Stimulated activated naive B cell treated with anti-CD40 and anti-IgM and Interleukin-4, amounts not matched to agents 10 μg/mL and 1 μg/mL and 100 μg/mL, for 72 hours (primary cell): ENCODE measurements around the gene ACAN.

ENCODE experiments used
- ATAC-seq, 2 donors: fragments of 150-1000 bp; cut with Tn5 transposase; replicated peaks; 2 replicates each; pipeline ENCODE4 v1.10.0; 2021; ENCODE audit warnings: moderate library complexity in 1 of 2
- DNase-seq: peaks from one replicate; pipeline ENCODE4 v3.0.0; 2021
- H3K27ac Mint-ChIP-seq: one replicate; pipeline ENCODE4 v1.8.0; 2022; ENCODE audit warnings: mild to moderate bottlenecking, mixed read lengths
- H3K27me3 Mint-ChIP-seq, 2 donors: one replicate each; pipeline ENCODE4 v1.8.0; 2022; ENCODE audit warnings: mixed read lengths in 2 of 2
- H3K36me3 Mint-ChIP-seq, 2 donors: one replicate each; pipeline ENCODE4 v1.8.0; 2022; ENCODE audit warnings: mixed read lengths in 2 of 2, mild to moderate bottlenecking in 1 of 2
- H3K4me1 Mint-ChIP-seq, 2 donors: one replicate each; pipeline ENCODE4 v1.8.0; 2022; ENCODE audit warnings: mixed read lengths in 2 of 2, mild to moderate bottlenecking in 1 of 2
- H3K4me3 Mint-ChIP-seq, 2 donors: one replicate each; pipeline ENCODE4 v1.8.0; 2022; ENCODE audit warnings: mild to moderate bottlenecking in 2 of 2, mixed read lengths in 2 of 2, moderate library complexity in 1 of 2
- H3K9me3 Mint-ChIP-seq, 2 donors: one replicate each; pipeline ENCODE4 v1.8.0; 2022; ENCODE audit warnings: mixed read lengths in 2 of 2, mild to moderate bottlenecking in 1 of 2

The ACAN gene

DNA sequence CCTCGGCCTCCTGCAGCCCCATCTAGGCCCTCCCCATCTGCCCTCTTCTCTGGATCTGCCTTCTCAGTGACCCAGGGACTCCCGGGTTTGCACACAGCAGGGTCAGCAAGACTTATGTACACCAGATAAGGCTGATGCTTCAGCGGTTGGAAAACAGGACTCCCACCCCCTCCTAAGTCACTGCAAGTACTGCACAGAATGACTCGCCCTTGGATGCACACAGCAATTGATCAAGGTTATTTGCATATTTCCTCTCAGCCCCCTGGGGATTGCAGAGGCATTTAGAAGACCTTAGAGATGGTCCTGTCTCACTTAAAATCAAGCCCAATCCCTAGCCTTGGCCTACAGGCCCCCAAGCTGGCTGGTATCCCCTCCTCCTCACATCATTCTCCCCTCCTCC lies 8.9 kb downstream of the ACAN start:
- H3K4me1 Mint-ChIP-seq, result peaks cover 14 to 19% of the 10 kb centered on the region in 2 donors
- H3K9me3 Mint-ChIP-seq, result no peaks in the 10 kb centered on the region
- H3K27me3 Mint-ChIP-seq, result peaks cover 52 to 63% of the 10 kb centered on the region in 2 donors
- H3K36me3 Mint-ChIP-seq, result no peaks in the 10 kb centered on the region
- no peak overlapping the region for H3K4me3 Mint-ChIP-seq
- peak overlapping the region; percentile 28 for H3K27ac Mint-ChIP-seq
- ATAC-seq (peak; percentile 83 to 87), DNase-seq (peak; percentile 9)

- DNase-seq, result no peak
- peaks cover 14 to 19% of the 10 kb centered on the region in 2 donors for H3K4me1 Mint-ChIP-seq
Measured at GRCh38 chr15:88813960-88814359, 10.7 kb downstream of the ACAN start.

DNA sequence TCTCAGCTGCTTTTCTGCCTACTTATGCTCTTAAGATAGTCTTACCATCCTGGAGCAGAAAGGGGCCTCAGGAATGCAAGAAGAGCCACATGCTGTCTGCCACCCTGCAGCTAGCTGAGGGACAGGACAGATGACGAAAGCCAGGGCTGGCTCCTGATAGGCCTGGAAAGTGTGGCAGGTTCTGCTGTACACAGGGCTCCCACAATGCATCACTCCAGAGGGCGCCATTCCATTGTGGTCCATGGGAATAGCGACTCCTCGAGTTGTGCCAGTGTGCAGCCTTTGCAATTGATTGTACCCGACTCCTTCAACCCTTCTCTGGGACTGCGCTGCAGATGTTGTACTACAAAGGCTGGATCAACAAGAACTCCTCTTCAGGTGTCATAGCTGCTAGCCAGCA lies 11.2 kb downstream of the ACAN start:
- Mint-ChIP-seq H3K27me3 (peaks cover 35 to 51% of the 10 kb centered on the region in 2 donors), H3K4me3 (no peak overlapping the region)
- no peak for ATAC-seq

More at GRCh38 chr15:88813960-88814359, 10.7 kb downstream of the ACAN start:
- Mint-ChIP-seq H3K9me3 (no peaks in the 10 kb centered on the region), H3K27me3 (peaks cover 35 to 51% of the 10 kb centered on the region in 2 donors), H3K4me3 (no peak overlapping the region), H3K27ac (no peak overlapping the region), H3K36me3 (no peaks in the 10 kb centered on the region)
- no peak for ATAC-seq

GRCh38 chr15:88818920-88819319 lies 15.7 kb downstream of the ACAN start:
- Mint-ChIP-seq H3K36me3 (no peaks in the 10 kb centered on the region), H3K4me1 (no peaks in the 10 kb centered on the region), H3K9me3 (peaks cover 0 to 1% of the 10 kb centered on the region in 2 donors), H3K27me3 (peaks cover 17 to 37% of the 10 kb centered on the region in 2 donors), H3K4me3 (no peak overlapping the region), H3K27ac (no peak overlapping the region)
- ATAC-seq (no peak), DNase-seq (no peak)

More for the DNA sequence above, 11.2 kb downstream of the ACAN start:
- DNase-seq, result no peak
- Mint-ChIP-seq H3K4me1 (peaks cover 14 to 19% of the 10 kb centered on the region in 2 donors), H3K36me3 (no peaks in the 10 kb centered on the region), H3K9me3 (no peaks in the 10 kb centered on the region), H3K27ac (no peak overlapping the region)

- ATAC-seq (no peak), DNase-seq (no peak)
- H3K27ac Mint-ChIP-seq, result no peak overlapping the region
- no peak overlapping the region for H3K4me3 Mint-ChIP-seq
- no peaks in the 10 kb centered on the region for H3K36me3 Mint-ChIP-seq
- H3K4me1 Mint-ChIP-seq, result no peaks in the 10 kb centered on the region
- H3K9me3 Mint-ChIP-seq, result peaks cover 0 to 1% of the 10 kb centered on the region in 2 donors
- peaks cover 17 to 24% of the 10 kb centered on the region in 2 donors for H3K27me3 Mint-ChIP-seq
Measured at GRCh38 chr15:88821993-88822392, 18.8 kb downstream of the ACAN start.

- H3K36me3 Mint-ChIP-seq, result no peaks in the 10 kb centered on the region
- H3K27ac Mint-ChIP-seq, result no peak overlapping the region
- H3K27me3 Mint-ChIP-seq, result peaks cover 5 to 6% of the 10 kb centered on the region in 2 donors
- H3K4me3 Mint-ChIP-seq, result no peak overlapping the region
- no peaks in the 10 kb centered on the region for H3K4me1 Mint-ChIP-seq
- no peaks in the 10 kb centered on the region for H3K9me3 Mint-ChIP-seq
- no peak for DNase-seq
- ATAC-seq, result no peak
Measured at GRCh38 chr15:88828791-88829190, 25.6 kb downstream of the ACAN start.

GRCh38 chr15:88830016-88830415 lies 26.8 kb downstream of the ACAN start:
- Mint-ChIP-seq H3K4me1 (peaks cover 3 to 7% of the 10 kb centered on the region in 2 donors), H3K27me3 (peaks cover 0 to 5% of the 10 kb centered on the region in 2 donors), H3K4me3 (no peak overlapping the region), H3K9me3 (no peaks in the 10 kb centered on the region), H3K27ac (no peak overlapping the region), H3K36me3 (no peaks in the 10 kb centered on the region)
- ATAC-seq (no peak), DNase-seq (no peak)

DNA sequence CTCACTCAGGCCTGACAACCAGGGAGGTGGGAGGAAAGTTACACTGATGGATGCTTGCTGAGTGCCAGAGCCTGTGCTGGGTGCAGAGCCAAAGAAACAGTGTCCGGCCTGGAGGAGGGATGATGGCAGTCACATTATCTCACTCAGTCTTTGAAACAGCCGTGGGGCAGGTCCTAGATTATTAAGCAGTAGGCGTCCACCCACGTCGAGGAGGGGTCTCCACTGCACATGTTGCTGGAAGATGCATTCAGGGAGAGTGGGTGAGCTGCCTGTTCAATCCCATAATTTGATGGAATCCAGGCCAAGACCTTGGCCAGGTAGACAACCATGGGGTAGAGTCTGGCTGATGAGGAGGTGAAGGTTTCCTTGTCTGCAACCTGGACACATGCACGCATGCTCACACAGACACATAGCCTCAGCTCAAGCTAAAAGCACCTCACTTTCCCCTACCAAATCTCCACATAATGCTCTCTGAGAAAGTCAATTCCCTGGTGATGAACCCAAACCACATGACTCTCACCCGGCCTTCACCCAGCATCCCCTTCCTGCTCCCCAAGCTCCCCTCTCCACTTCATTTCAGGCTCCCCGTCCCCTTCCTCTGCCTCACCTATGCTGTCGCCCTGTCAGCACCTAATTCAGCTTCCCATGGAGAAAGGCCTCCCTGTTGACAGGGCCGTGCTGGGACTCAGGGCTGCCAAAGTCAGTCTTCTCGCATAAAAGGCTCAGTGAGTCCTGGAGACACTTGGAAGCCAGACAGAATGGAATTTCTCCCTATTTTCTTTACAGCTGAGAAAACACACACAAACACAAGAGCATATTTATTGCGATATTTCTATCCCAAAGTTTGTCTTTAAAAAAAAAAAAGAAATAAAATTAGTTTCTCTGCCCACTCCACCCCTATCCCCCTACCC lies 29.8 kb downstream of the ACAN start:
- Mint-ChIP-seq H3K4me3 (no peak overlapping the region), H3K9me3 (no peaks in the 10 kb centered on the region), H3K27ac (no peak overlapping the region), H3K36me3 (no peaks in the 10 kb centered on the region), H3K27me3 (no peaks in the 10 kb centered on the region), H3K4me1 (peaks cover 3 to 7% of the 10 kb centered on the region in 2 donors)
- ATAC-seq (no peak), DNase-seq (no peak)

DNA sequence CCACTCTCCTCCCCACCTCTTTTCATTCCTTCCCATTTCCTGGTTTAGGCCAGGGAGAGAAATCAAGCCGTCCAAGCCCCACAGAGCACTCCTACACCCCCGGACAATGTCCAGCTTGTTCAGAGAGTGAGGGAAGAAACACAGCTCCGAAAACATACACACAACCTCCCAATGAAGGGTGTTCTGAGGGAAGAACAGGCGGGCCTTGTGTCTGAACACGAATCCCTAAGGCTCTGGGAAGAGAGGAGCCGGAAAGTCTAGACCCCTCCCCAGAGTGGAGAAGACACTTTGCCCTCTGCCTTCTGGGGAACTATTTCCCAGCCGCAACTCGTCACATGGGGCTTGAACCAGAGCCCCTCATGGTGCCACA lies 30.5 kb downstream of the ACAN start:
- Mint-ChIP-seq H3K27me3 (no peaks in the 10 kb centered on the region), H3K4me1 (peaks cover 3 to 7% of the 10 kb centered on the region in 2 donors), H3K4me3 (no peak overlapping the region), H3K27ac (no peak overlapping the region), H3K36me3 (no peaks in the 10 kb centered on the region), H3K9me3 (no peaks in the 10 kb centered on the region)
- ATAC-seq (no peak), DNase-seq (no peak)

GRCh38 chr15:88834211-88834812 lies 31.1 kb downstream of the ACAN start:
- Mint-ChIP-seq H3K27me3 (peaks cover 3 to 4% of the 10 kb centered on the region in 2 donors), H3K4me3 (no peak overlapping the region)
- peak; percentile 66 for ATAC-seq

GRCh38 chr15:88835119-88835518 lies 31.9 kb downstream of the ACAN start:
- DNase-seq (no peak), ATAC-seq (no peak)
- Mint-ChIP-seq H3K36me3 (no peaks in the 10 kb centered on the region), H3K9me3 (no peaks in the 10 kb centered on the region), H3K27ac (no peak overlapping the region), H3K4me1 (peaks cover 3 to 7% of the 10 kb centered on the region in 2 donors), H3K4me3 (no peak overlapping the region), H3K27me3 (peaks cover 5 to 8% of the 10 kb centered on the region in 2 donors)

More at GRCh38 chr15:88834211-88834812, 31.1 kb downstream of the ACAN start:
- no peak for DNase-seq
- no peaks in the 10 kb centered on the region for H3K36me3 Mint-ChIP-seq
- H3K27ac Mint-ChIP-seq, result no peak overlapping the region
- H3K9me3 Mint-ChIP-seq, result no peaks in the 10 kb centered on the region
- peaks cover 3 to 7% of the 10 kb centered on the region in 2 donors for H3K4me1 Mint-ChIP-seq

DNA sequence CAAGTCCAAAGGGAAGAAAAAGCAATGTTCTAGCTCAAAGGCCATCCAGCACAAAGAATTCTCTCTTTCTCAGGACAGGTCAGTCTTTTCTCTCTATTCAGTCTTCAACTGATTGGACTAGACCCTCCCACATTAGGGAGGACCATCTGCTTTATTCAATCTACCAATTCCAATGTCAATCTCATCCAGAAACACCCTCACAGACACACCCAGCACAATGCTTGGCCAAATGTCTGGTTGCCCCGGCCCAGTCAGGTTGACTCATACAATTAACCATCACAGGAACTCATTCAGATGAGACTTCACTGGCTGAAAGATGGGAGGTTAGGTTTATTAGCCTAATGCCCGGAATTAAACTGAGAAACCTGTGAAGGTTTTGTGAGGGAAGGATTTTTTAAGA lies 32.4 kb downstream of the ACAN start:
- Mint-ChIP-seq H3K36me3 (no peaks in the 10 kb centered on the region), H3K4me1 (peaks cover 3 to 7% of the 10 kb centered on the region in 2 donors), H3K27me3 (peaks cover 5 to 8% of the 10 kb centered on the region in 2 donors), H3K4me3 (no peak overlapping the region), H3K9me3 (no peaks in the 10 kb centered on the region), H3K27ac (no peak overlapping the region)
- DNase-seq, result no peak
- no peak for ATAC-seq

DNA sequence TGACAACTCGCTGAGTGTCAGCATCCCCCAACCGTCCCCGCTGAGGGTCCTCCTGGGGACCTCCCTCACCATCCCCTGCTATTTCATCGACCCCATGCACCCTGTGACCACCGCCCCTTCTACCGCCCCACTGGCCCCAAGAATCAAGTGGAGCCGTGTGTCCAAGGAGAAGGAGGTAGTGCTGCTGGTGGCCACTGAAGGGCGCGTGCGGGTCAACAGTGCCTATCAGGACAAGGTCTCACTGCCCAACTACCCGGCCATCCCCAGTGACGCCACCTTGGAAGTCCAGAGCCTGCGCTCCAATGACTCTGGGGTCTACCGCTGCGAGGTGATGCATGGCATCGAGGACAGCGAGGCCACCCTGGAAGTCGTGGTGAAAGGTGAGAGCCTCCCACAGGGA lies 35.4 kb downstream of the ACAN start:
- Mint-ChIP-seq H3K4me3 (no peak overlapping the region), H3K4me1 (peaks cover 3 to 7% of the 10 kb centered on the region in 2 donors), H3K27me3 (peaks cover 8 to 10% of the 10 kb centered on the region in 2 donors), H3K27ac (no peak overlapping the region), H3K36me3 (no peaks in the 10 kb centered on the region), H3K9me3 (no peaks in the 10 kb centered on the region)
- DNase-seq (no peak), ATAC-seq (no peak)

DNA sequence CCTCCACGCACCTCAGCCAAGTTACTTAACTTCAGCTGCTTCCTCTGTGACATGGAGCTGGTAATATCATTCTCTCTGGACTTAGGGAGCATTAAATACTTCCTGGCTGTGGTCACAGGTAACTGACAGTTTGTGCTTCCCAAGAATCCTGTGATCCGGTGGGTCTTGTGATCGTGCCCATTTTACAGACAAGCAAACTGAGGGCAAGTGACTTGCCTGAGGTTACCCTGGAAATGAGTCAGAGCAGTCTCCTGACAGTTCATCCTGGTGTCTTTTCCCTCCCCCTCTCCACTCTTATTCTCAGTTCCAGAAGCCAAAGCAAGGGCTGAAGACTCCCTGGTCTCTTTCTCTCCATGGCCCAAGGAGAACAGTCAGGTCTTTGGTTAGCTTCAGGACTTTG lies 35.9 kb downstream of the ACAN start:
- ATAC-seq (no peak), DNase-seq (no peak)
- H3K4me3 Mint-ChIP-seq, result no peak overlapping the region
- H3K27ac Mint-ChIP-seq, result no peak overlapping the region
- peaks cover 8 to 10% of the 10 kb centered on the region in 2 donors for H3K27me3 Mint-ChIP-seq
- H3K36me3 Mint-ChIP-seq, result no peaks in the 10 kb centered on the region
- peaks cover 2 to 5% of the 10 kb centered on the region in 2 donors for H3K4me1 Mint-ChIP-seq
- no peaks in the 10 kb centered on the region for H3K9me3 Mint-ChIP-seq

DNA sequence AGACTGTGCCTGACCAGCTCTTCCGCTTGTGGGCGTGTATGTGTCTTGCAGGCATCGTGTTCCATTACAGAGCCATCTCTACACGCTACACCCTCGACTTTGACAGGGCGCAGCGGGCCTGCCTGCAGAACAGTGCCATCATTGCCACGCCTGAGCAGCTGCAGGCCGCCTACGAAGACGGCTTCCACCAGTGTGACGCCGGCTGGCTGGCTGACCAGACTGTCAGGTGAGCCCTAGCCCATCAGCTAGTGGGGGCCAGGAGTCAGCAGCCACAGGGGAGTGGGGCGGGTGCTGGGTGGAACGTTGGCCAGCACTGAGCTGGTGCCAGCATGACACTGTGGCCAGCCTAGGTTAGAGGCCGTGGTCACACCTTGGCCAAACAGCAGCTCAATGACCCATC lies 36.7 kb downstream of the ACAN start:
- ATAC-seq (no peak), DNase-seq (no peak)
- Mint-ChIP-seq H3K27ac (no peak overlapping the region), H3K9me3 (no peaks in the 10 kb centered on the region), H3K27me3 (peaks cover 8 to 10% of the 10 kb centered on the region in 2 donors), H3K4me3 (no peak overlapping the region), H3K4me1 (peaks cover 2 to 6% of the 10 kb centered on the region in 2 donors), H3K36me3 (no peaks in the 10 kb centered on the region)
